HEK293 (cell line): ENCODE measurements around the gene CDK1.

Experiments used
- CTCF ChIA-PET: fragments of 350-600 bp; formaldehyde crosslinking; extraction: SDS; loops from one replicate; lab custom pipeline; 2021; ENCODE audit warnings: antibody characterized with exemption; lab: Yijun Ruan, JAX
- POLR2A ChIA-PET: fragments of 300-600 bp; formaldehyde crosslinking; extraction: SDS; loops from one replicate; lab custom pipeline; 2020; ENCODE audit warnings: antibody characterized with exemption, inconsistent platforms; lab: Yijun Ruan, JAX
- H3K27ac ChIP-seq: fragments of 200-500 bp; sonication (Bioruptor generic); 2 replicates; pipeline ENCODE4 v1.5.1; 2014; ENCODE audit warnings: low read depth, low read length, control low read depth, inconsistent platforms; ENCODE audit errors: extremely low read depth
- H3K36me3 ChIP-seq, 2 experiments: fragments of 200-500 bp in 1 of 2; sonication (Bioruptor generic) in 1 of 2; 1 replicate in 1 of 2; 2 replicates in 1 of 2; pipeline ENCODE4 v1.5.1; 2014 to 2017; ENCODE audit warnings: inconsistent platforms in 2 of 2, low read length in 2 of 2; ENCODE audit not compliant: control insufficient read depth in 2 of 2, insufficient read depth in 1 of 2
- H3K4me1 ChIP-seq: fragments of 200-500 bp; sonication (Bioruptor generic); 2 replicates; pipeline ENCODE4 v1.5.1; 2014; ENCODE audit warnings: mild to moderate bottlenecking, low read length, inconsistent platforms; ENCODE audit not compliant: control insufficient read depth, insufficient read depth
- H3K4me3 ChIP-seq: 2 replicates; pipeline ENCODE4 v1.5.1; 2011; ENCODE audit warnings: low read depth, mild to moderate bottlenecking, control low read depth, low read length, moderate library complexity
- H3K9me3 ChIP-seq: fragments of 200-500 bp; sonication (Bioruptor generic); 2 replicates; pipeline ENCODE4 v1.5.1; 2014; ENCODE audit warnings: low read depth, low read length, inconsistent platforms; ENCODE audit not compliant: control insufficient read depth, insufficient read depth
- GLIS1 ChIP-seq: fragments of 450-650 bp; formaldehyde crosslinking; IDR thresholded peaks from 2 replicates; pipeline ENCODE4 v1.5.1; 2016; ENCODE audit warnings: missing biosample characterization, missing genetic modification characterization
- PRDM1 ChIP-seq: fragments of 450-650 bp; formaldehyde crosslinking; IDR thresholded peaks from 2 replicates; pipeline ENCODE4; 2016; ENCODE audit warnings: missing biosample characterization, missing genetic modification characterization
- PRDM4 ChIP-seq: fragments of 450-650 bp; formaldehyde crosslinking; IDR thresholded peaks from 2 replicates; pipeline ENCODE4 v1.5.1; 2017; ENCODE audit warnings: missing biosample characterization, missing genetic modification characterization
- SP2 ChIP-seq: fragments of 450-650 bp; formaldehyde crosslinking; IDR thresholded peaks from 2 replicates; pipeline ENCODE4 v1.5.1; 2016; ENCODE audit warnings: missing biosample characterization, missing genetic modification characterization
- ZBTB7A ChIP-seq: fragments of 450-650 bp; formaldehyde crosslinking; IDR thresholded peaks from 2 replicates; pipeline ENCODE4 v1.5.1; 2016; ENCODE audit warnings: low read depth, missing biosample characterization, missing genetic modification characterization
- ZNF140 ChIP-seq: fragments of 450-650 bp; formaldehyde crosslinking; IDR thresholded peaks from 2 replicates; pipeline ENCODE4 v1.5.1; 2016; ENCODE audit warnings: missing biosample characterization, missing genetic modification characterization
- ZNF146 ChIP-seq: fragments of 450-650 bp; formaldehyde crosslinking; IDR thresholded peaks from 2 replicates; pipeline ENCODE4 v1.5.1; 2016; ENCODE audit warnings: missing biosample characterization, missing genetic modification characterization
- ZNF280C ChIP-seq: fragments of 450-650 bp; formaldehyde crosslinking; IDR thresholded peaks from 2 replicates; pipeline ENCODE4 v1.5.1; 2016; ENCODE audit warnings: missing biosample characterization, missing genetic modification characterization
- ZNF335 ChIP-seq: fragments of 450-650 bp; formaldehyde crosslinking; conservative IDR thresholded peaks from 2 replicates; pipeline ENCODE4 v1.5.1; 2016; ENCODE audit warnings: missing biosample characterization, missing genetic modification characterization
- ZNF37A ChIP-seq: fragments of 450-650 bp; IDR thresholded peaks from 2 replicates; pipeline ENCODE4 v1.5.1; 2018; ENCODE audit warnings: missing biosample characterization, missing genetic modification characterization
- ZNF404 ChIP-seq: fragments of 450-650 bp; formaldehyde crosslinking; IDR thresholded peaks from 2 replicates; pipeline ENCODE4 v1.5.1; 2017; ENCODE audit warnings: missing biosample characterization, missing genetic modification characterization
- ZNF433 ChIP-seq: fragments of 450-650 bp; formaldehyde crosslinking; IDR thresholded peaks from 2 replicates; pipeline ENCODE4 v1.5.1; 2016; ENCODE audit warnings: missing biosample characterization, missing genetic modification characterization, low read depth
- ZNF449 ChIP-seq: fragments of 450-650 bp; formaldehyde crosslinking; IDR thresholded peaks from 2 replicates; pipeline ENCODE4 v1.5.1; 2017; ENCODE audit warnings: missing biosample characterization, mild to moderate bottlenecking, missing genetic modification characterization, moderate library complexity
- ZNF529 ChIP-seq: fragments of 450-650 bp; formaldehyde crosslinking; IDR thresholded peaks from 2 replicates; pipeline ENCODE4 v1.5.1; 2017; ENCODE audit warnings: missing genetic modification characterization, missing biosample characterization; ENCODE audit not compliant: insufficient replicate concordance
- ZNF560 ChIP-seq: fragments of 450-650 bp; formaldehyde crosslinking; IDR thresholded peaks from 2 replicates; pipeline ENCODE4 v1.5.1; 2017; ENCODE audit warnings: missing biosample characterization, missing genetic modification characterization, borderline replicate concordance
- ZNF623 ChIP-seq: fragments of 450-650 bp; formaldehyde crosslinking; IDR thresholded peaks from 2 replicates; pipeline ENCODE4 v1.5.1; 2016; ENCODE audit warnings: missing biosample characterization, missing genetic modification characterization
- ZNF654 ChIP-seq: fragments of 450-650 bp; formaldehyde crosslinking; IDR thresholded peaks from 2 replicates; pipeline ENCODE4 v1.5.1; 2016; ENCODE audit warnings: low read depth, missing biosample characterization, missing genetic modification characterization
- ZNF776 ChIP-seq: fragments of 450-650 bp; formaldehyde crosslinking; IDR thresholded peaks from 2 replicates; pipeline ENCODE4 v1.5.0; 2017; ENCODE audit warnings: missing biosample characterization, missing genetic modification characterization, borderline replicate concordance
- ZSCAN18 ChIP-seq: fragments of 450-650 bp; formaldehyde crosslinking; IDR thresholded peaks from 2 replicates; pipeline ENCODE4 v1.5.1; 2016; ENCODE audit warnings: missing biosample characterization, missing genetic modification characterization

CDK1 gene

GRCh38 chr10:60788544-60788943, 10.3 kb downstream of the CDK1 start (continued):
- TF ChIP-seq ZNF623 (tag by site-specific recombination) (no peak), ZBTB7A (tag by site-specific recombination) (no peak), ZNF335 (tag by site-specific recombination) (no peak), PRDM1 (tag by site-specific recombination) (no peak)

GRCh38 chr10:60789340-60789739, 11.1 kb downstream of the CDK1 start:
- peak; percentile 56; the same call in 1 of the 2 replicates for TF ChIP-seq ZNF146 (tag by site-specific recombination)
- no peak for TF ChIP-seq ZNF280C (tag by site-specific recombination)
- H3K36me3 ChIP-seq: peaks cover 84 to 95% of the 10 kb centered on the region in 2 experiments
- POLR2A ChIA-PET: no interaction called here
- no peak overlapping the region for H3K4me3 ChIP-seq
- no peak overlapping the region for H3K27ac ChIP-seq
- H3K9me3 ChIP-seq: no peaks in the 10 kb centered on the region
- CTCF ChIA-PET: no interaction called here
- no peaks in the 10 kb centered on the region for H3K4me1 ChIP-seq

GRCh38 chr10:60794953-60795352, 16.7 kb downstream of the CDK1 start:
- ChIA-PET POLR2A (no interaction called here), CTCF (no interaction called here)
- Histone ChIP-seq H3K4me1 (no peaks in the 10 kb centered on the region), H3K4me3 (no peak overlapping the region), H3K27ac (no peak overlapping the region), H3K9me3 (no peaks in the 10 kb centered on the region), H3K36me3 (peaks cover 67 to 80% of the 10 kb centered on the region in 2 experiments)
- no peak for TF ChIP-seq ZSCAN18 (tag by site-specific recombination)
- TF ChIP-seq ZNF654: no peak
- TF ChIP-seq ZNF140: no peak
- no peak for TF ChIP-seq ZNF433
- no peak for TF ChIP-seq ZNF529 (tag by site-specific recombination)
- no peak for TF ChIP-seq ZNF37A (tag by site-specific recombination)
- no peak for TF ChIP-seq ZNF776 (tag by site-specific recombination)
- TF ChIP-seq GLIS1 (tag by site-specific recombination): no peak
- no peak for TF ChIP-seq PRDM4
- no peak for TF ChIP-seq ZNF560 (tag by site-specific recombination)
- no peak for TF ChIP-seq SP2 (tag by site-specific recombination)
- TF ChIP-seq ZNF449: no peak
- no peak for TF ChIP-seq ZNF404 (tag by site-specific recombination)
